ENCODE data around the gene FSTL4.

DNA sequence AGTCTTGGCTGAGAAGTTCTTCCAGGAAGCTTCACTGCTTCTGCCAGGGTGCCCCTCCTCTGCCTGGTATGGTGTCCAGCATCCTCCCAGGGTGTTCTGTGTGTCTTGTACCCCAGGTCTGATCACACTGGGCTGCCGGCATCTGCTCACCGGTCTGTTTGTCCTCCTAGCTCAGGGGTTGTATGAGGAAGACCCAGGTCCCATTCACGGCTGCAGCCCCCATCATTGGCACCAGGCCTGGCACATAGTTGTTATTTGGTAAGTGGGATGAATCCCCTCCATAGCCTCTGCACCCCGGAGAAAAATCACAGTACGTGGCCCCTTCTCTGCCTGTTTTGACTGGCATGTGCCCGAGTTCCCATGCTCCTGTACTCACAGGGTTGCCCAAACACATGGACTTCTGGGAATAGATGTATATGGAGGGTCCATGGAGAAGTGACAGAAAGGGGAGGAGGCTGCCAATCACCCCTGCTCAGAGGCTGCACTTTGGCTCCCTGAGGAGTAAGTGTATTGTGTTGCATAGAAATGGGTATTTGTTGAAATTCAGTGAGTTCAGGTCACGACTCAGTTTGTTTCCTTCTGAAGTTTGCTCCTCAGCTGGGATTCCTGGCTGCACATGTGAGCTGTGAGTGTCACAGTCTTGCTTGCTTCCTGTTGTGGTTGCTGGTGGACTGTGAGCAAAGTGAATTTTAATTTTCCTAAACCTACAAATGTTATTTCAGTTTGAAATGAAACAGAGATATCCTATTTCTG is 464.4 kb downstream of the FSTL4 start:
- no peak for TF ChIP-seq CTCF (IDR thresholded peaks at IDR 0.05)
- no peak for TF ChIP-seq POLR2A (IDR thresholded peaks at IDR 0.05)
- no peak for TF ChIP-seq POLR2AphosphoS5 (IDR thresholded peaks at IDR 0.05)
- no peak for TF ChIP-seq EP300 (IDR thresholded peaks at IDR 0.05)

Measured in upper lobe of left lung (tissue), 4 donors.